Ovary (tissue), 3 donors: Measurements from ENCODE around the gene FAM81B.

Experiments used
- POLR2A ChIP-seq: fragments of 450-650 bp; IDR thresholded peaks from one replicate; pipeline ENCODE4 v1.6.1; 2017; ENCODE audit warnings: antibody characterized with exemption, mild to moderate bottlenecking, moderate library complexity
- TF ChIP-seq, protein P1 (sequence below), 3 donors: fragments of 450-650 bp in 2 of 3; fragments of 200-600 bp in 1 of 3; IDR thresholded peaks; one replicate each; pipeline versions ENCODE4 v1.5.1 to v1.8.0; 2016 to 2022; ENCODE audit warnings: antibody characterized with exemption in 3 of 3, mild to moderate bottlenecking in 1 of 3
- donor health status: DM: no; HTN: no; CAD: no.

- TF ChIP-seq, protein P1, sequence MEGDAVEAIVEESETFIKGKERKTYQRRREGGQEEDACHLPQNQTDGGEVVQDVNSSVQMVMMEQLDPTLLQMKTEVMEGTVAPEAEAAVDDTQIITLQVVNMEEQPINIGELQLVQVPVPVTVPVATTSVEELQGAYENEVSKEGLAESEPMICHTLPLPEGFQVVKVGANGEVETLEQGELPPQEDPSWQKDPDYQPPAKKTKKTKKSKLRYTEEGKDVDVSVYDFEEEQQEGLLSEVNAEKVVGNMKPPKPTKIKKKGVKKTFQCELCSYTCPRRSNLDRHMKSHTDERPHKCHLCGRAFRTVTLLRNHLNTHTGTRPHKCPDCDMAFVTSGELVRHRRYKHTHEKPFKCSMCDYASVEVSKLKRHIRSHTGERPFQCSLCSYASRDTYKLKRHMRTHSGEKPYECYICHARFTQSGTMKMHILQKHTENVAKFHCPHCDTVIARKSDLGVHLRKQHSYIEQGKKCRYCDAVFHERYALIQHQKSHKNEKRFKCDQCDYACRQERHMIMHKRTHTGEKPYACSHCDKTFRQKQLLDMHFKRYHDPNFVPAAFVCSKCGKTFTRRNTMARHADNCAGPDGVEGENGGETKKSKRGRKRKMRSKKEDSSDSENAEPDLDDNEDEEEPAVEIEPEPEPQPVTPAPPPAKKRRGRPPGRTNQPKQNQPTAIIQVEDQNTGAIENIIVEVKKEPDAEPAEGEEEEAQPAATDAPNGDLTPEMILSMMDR (IDR thresholded peaks at IDR 0.05): no peak
- no peak for TF ChIP-seq POLR2A
Measured at GRCh38 chr5:95374061-95374460, 17.1 kb upstream of the FAM81B start.
